ENCODE data around the gene LIPH. TPM values are rescaled to one million over a fixed set of nuclear protein-coding genes. Genes with fewer than 3 reads are reported as not detected.

Gene LIPH
- total RNA-seq, 4 donors from 2014 or later: 0.25 TPM; not detected in 3

DNA sequence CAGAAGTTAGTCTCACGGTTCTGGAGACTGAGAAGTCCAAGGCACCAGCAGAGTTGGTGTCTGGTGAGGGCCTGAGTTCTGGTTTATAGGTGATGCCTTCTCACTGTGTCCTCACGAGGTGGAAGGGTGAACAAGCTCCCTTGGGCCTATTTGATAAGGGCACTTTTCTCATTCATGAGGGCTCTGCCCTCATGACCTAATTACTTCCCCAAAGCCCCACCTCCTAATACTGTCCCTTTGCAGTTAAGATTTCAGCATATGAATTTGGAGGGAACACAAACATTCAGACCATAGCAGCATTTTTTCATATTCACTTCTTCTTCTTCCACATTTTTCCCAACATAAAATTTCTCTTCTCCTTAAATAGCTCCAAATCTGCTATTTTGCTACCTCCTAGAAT is 95.0 kb downstream of the LIPH start:
- no peak for ATAC-seq (ENCODE audit: low FRiP score)
- TF ChIP-seq, protein P1, sequence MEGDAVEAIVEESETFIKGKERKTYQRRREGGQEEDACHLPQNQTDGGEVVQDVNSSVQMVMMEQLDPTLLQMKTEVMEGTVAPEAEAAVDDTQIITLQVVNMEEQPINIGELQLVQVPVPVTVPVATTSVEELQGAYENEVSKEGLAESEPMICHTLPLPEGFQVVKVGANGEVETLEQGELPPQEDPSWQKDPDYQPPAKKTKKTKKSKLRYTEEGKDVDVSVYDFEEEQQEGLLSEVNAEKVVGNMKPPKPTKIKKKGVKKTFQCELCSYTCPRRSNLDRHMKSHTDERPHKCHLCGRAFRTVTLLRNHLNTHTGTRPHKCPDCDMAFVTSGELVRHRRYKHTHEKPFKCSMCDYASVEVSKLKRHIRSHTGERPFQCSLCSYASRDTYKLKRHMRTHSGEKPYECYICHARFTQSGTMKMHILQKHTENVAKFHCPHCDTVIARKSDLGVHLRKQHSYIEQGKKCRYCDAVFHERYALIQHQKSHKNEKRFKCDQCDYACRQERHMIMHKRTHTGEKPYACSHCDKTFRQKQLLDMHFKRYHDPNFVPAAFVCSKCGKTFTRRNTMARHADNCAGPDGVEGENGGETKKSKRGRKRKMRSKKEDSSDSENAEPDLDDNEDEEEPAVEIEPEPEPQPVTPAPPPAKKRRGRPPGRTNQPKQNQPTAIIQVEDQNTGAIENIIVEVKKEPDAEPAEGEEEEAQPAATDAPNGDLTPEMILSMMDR (IDR thresholded peaks at IDR 0.05): no peak
- no peak for DNase-seq (ENCODE audit: low spot score)

Other genes with a start within 250 kb of the LIPH start
- 10 to 100 TPM; 12.4 to 17.8 (median 16.3) TPM for gene MAP3K13, start 189.5 kb downstream of the LIPH start, total RNA-seq
- 10 to 100 TPM; 12.5 to 24.6 (median 13.4) TPM for gene TMEM41A, start 53.6 kb downstream of the LIPH start, total RNA-seq
- 10 to 100 TPM; 23.7 to 56.9 (median 30.6) TPM for gene SENP2, start 33.7 kb upstream of the LIPH start, total RNA-seq

All from omental fat pad (tissue), 4 donors.